Measurements from ENCODE around the gene GTF2IRD1. TPM values are rescaled to one million over a fixed set of nuclear protein-coding genes. Genes with fewer than 3 reads are reported as not detected.
A peak's percentile ranks its signal among the peaks of the same experiment; 100 is the strongest.

GTF2IRD1 gene
- polyA plus RNA-seq, 1 of the 3 experiments (the other 2 are of a cell fraction), result 26.4 TPM

GRCh38 chr7:74587435-74588126 lies 133.9 kb downstream of the GTF2IRD1 start:
- no peaks in the 10 kb centered on the region for H3K79me2 ChIP-seq (ENCODE audit: insufficient read depth)
- POLR2A ChIA-PET, result interaction anchor here (0.9 kb wide), 1 partner anchor 69 kb away, joined by 5 read pairs; no protein-coding TSS in a partner anchor

More at GRCh38 chr7:74587435-74588126, 133.9 kb downstream of the GTF2IRD1 start:
- Histone ChIP-seq H3K4me1 (ENCODE audit: control insufficient read depth in 1 of 2, insufficient read depth in 2 of 2, low read depth in 1 of 2, low read length in 1 of 2) (peaks cover 13 to 17% of the 10 kb centered on the region in 2 experiments; a peak in 3 of 4 replicates), H3K4me2 (peak overlapping the region; percentile 77), H3K9ac (peak overlapping the region; percentile 58), H3K9me3 (no peaks in the 10 kb centered on the region), H3K9me2 (no peaks in the 10 kb centered on the region), H3F3A (replicated peaks; ENCODE audit: insufficient read depth) (peaks cover 21% of the 10 kb centered on the region), H3K27ac (ENCODE audit: low read depth in 2 of 2, low read length in 1 of 2) (peak overlapping the region; percentile 60 to 78), H3K4me3 (ENCODE audit: low read depth in 2 of 2, low read length in 1 of 2) (peak overlapping the region in 1 of 2 experiments; percentile 27; a peak in 1 of 4 replicates), H4K20me1 (ENCODE audit: insufficient read depth) (no peaks in the 10 kb centered on the region), H2AFZ (ENCODE audit: low read depth) (peak overlapping the region; percentile 95), H3K36me3 (replicated peaks in 1 of 2; ENCODE audit: control insufficient read depth in 1 of 2, insufficient read depth in 2 of 2, low read length in 1 of 2) (peaks cover 2 to 17% of the 10 kb centered on the region in 2 experiments), H3K27me3 (ENCODE audit: insufficient read depth) (no peaks in the 10 kb centered on the region)
- CTCF ChIA-PET, result interaction anchor here (0.6 to 1.6 kb wide), 4 partner anchors 18 to 138 kb away, joined by 3 to 6 read pairs (median 4); partner anchors contain the start of gene GTF2I
- WGBS (ENCODE audit: low lambda C conversion rate), result 30% methylated on average over 12 of the region's 13 CpGs
- peak; percentile 87 for DNase-seq
- TF ChIP-seq POLR2AphosphoS5 (IDR thresholded peaks at IDR 0.05; ENCODE audit: low read depth, low read length) (peak; percentile 74), FOXM1 (IDR thresholded peaks at IDR 0.05; ENCODE audit: low read depth) (no peak), MAX (IDR thresholded peaks at IDR 0.05; ENCODE audit: low read depth) (peak; percentile 90), EZH2phosphoT487 (IDR thresholded peaks at IDR 0.05; ENCODE audit: borderline replicate concordance, low read depth) (no peak), USF1 (IDR thresholded peaks at IDR 0.05; ENCODE audit: borderline replicate concordance, low read depth) (peak; percentile 90), FOSL2 (IDR thresholded peaks at IDR 0.05; ENCODE audit: borderline replicate concordance, low read depth) (peak; percentile 57; the same call in 1 of the 2 replicates), SMC3 (IDR thresholded peaks at IDR 0.05; ENCODE audit: low read depth, low read length) (no peak; the same call in 1 of the 2 replicates), TAF1 (IDR thresholded peaks at IDR 0.05; ENCODE audit: borderline replicate concordance, low read depth, low read length) (peak; percentile 68; the same call in 1 of the 2 replicates), NFIC (IDR thresholded peaks at IDR 0.05; ENCODE audit: borderline replicate concordance) (peak; percentile 79), TEAD4 (IDR thresholded peaks at IDR 0.05; ENCODE audit: borderline replicate concordance, insufficient read depth) (no peak), MXI1 (IDR thresholded peaks at IDR 0.05; ENCODE audit: low read depth, low read length) (no peak; the same call in 1 of the 2 replicates), RFX5 (IDR thresholded peaks at IDR 0.05; ENCODE audit: low read length) (no peak), EP300 (IDR thresholded peaks at IDR 0.05; ENCODE audit: borderline replicate concordance in 1 of 2, low read depth in 1 of 2, low read length in 1 of 2) (no peak), SIN3A (IDR thresholded peaks at IDR 0.05; ENCODE audit: borderline replicate concordance, low read depth, low read length) (no peak)
- TF ChIP-seq, protein P1, sequence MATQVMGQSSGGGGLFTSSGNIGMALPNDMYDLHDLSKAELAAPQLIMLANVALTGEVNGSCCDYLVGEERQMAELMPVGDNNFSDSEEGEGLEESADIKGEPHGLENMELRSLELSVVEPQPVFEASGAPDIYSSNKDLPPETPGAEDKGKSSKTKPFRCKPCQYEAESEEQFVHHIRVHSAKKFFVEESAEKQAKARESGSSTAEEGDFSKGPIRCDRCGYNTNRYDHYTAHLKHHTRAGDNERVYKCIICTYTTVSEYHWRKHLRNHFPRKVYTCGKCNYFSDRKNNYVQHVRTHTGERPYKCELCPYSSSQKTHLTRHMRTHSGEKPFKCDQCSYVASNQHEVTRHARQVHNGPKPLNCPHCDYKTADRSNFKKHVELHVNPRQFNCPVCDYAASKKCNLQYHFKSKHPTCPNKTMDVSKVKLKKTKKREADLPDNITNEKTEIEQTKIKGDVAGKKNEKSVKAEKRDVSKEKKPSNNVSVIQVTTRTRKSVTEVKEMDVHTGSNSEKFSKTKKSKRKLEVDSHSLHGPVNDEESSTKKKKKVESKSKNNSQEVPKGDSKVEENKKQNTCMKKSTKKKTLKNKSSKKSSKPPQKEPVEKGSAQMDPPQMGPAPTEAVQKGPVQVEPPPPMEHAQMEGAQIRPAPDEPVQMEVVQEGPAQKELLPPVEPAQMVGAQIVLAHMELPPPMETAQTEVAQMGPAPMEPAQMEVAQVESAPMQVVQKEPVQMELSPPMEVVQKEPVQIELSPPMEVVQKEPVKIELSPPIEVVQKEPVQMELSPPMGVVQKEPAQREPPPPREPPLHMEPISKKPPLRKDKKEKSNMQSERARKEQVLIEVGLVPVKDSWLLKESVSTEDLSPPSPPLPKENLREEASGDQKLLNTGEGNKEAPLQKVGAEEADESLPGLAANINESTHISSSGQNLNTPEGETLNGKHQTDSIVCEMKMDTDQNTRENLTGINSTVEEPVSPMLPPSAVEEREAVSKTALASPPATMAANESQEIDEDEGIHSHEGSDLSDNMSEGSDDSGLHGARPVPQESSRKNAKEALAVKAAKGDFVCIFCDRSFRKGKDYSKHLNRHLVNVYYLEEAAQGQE (IDR thresholded peaks at IDR 0.05; ENCODE audit: low read depth, low read length), result 0 out of 2 replicates have a peak, but pooled peaks have one; percentile 12
- TF ChIP-seq, protein P2, sequence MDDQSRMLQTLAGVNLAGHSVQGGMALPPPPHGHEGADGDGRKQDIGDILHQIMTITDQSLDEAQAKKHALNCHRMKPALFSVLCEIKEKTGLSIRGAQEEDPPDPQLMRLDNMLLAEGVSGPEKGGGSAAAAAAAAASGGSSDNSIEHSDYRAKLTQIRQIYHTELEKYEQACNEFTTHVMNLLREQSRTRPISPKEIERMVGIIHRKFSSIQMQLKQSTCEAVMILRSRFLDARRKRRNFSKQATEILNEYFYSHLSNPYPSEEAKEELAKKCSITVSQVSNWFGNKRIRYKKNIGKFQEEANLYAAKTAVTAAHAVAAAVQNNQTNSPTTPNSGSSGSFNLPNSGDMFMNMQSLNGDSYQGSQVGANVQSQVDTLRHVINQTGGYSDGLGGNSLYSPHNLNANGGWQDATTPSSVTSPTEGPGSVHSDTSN (IDR thresholded peaks at IDR 0.05), result peak; percentile 60
